T-helper 1 cell (primary cell): ENCODE results near the gene FAP.
A peak's percentile ranks its signal among the peaks of the same experiment; 100 is the strongest.

ENCODE experiments used
- DNase-seq, 5 donors: peaks; one replicate each; pipeline ENCODE4 v3.0.0-alpha.2; 2012 to 2020

FAP gene

GRCh38 chr2:162184821-162185450, 58.3 kb downstream of the FAP start:
- no peak for DNase-seq

- DNase-seq, result no peak
Observed at GRCh38 chr2:162184359-162184758, 58.9 kb downstream of the FAP start.

DNA sequence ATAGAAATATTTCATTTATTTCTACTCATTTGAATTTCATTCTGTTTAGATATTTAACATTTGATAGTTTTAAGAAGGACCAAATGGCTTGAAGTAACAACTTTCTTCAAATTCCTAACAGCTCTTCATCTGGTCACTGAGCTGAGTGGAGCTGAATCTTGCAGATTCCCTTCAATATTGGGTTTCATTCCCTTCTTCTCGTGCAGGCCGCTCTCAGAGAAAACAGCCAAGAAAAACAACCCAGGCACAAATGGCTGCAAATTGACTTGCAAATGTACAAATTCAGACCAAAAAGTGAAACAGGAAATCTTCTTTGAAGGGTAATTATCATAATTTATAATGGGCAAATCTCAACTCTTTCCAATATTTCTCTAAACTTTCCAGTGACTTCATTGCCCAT, 60.9 kb downstream of the FAP start:
- no peak for DNase-seq

- no peak for DNase-seq
Observed at GRCh38 chr2:162177301-162177700, 65.9 kb downstream of the FAP start.

GRCh38 chr2:162175714-162176113, 67.5 kb downstream of the FAP start:
- no peak for DNase-seq

DNA sequence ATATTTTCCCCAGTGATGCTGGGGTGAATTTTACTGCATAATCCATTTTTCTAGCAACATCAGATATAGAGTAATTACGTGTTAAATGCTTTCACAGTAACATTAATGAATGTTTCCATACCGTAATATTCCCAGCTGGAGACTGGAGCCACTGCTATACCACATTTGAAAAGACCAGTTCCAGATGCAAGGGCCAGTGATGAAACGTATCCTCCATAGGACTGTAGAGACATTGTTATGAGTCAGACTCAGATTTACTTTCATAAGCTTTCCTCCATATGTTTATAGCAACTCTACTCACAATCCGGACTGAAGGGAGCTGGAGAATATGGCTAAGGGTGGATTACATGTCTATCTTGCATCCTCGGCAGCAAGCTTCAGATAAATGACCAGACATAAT, 68.5 kb downstream of the FAP start:
- no peak for DNase-seq

GRCh38 chr2:162172802-162173370, 70.4 kb downstream of the FAP start:
- DNase-seq, result no peak

DNA sequence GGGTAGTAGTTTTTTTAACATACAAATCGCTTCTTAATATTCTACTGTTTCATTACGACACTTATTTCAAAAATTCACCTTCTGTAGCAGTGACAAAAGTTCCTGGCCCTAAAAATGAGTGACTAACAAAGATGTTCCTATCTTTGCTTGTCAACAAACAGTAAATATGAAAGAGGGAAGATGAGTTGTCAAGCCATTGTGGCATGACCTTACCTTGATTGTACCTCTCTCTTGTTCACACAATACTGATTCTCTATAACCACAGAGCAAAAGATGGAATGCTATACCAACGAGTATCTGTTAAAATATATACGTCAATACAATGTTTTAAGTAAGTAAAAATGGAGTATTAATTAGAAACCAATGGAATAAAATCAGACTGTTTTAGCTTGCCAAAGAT, 76.5 kb downstream of the FAP start:
- no peak for DNase-seq

DNA sequence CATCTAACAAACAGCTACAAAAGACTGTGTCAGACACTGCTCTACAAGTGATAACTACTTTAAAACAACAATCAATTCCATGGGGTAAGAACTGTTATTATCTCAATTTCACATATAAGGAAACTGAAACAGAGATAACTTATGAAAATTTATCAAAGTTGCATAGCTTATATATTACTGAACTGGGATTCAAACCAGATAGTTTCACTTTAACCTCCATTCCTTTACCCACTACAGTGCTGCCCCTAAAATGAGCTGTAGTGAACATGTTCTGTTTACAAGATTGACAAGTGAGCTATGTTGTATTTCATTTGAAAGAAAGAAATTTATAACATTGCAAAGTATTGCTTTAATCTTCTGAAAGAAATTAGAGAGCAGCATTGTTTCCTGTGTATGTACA, 77.1 kb downstream of the FAP start:
- DNase-seq, result no peak

GRCh38 chr2:162164802-162165201, 78.4 kb downstream of the FAP start:
- DNase-seq, result no peak

GRCh38 chr2:162159446-162159845, 83.8 kb downstream of the FAP start:
- DNase-seq, result no peak

GRCh38 chr2:162156149-162156548, 87.1 kb downstream of the FAP start:
- no peak for DNase-seq

GRCh38 chr2:162155093-162155492, 88.2 kb downstream of the FAP start:
- DNase-seq, result no peak

DNA sequence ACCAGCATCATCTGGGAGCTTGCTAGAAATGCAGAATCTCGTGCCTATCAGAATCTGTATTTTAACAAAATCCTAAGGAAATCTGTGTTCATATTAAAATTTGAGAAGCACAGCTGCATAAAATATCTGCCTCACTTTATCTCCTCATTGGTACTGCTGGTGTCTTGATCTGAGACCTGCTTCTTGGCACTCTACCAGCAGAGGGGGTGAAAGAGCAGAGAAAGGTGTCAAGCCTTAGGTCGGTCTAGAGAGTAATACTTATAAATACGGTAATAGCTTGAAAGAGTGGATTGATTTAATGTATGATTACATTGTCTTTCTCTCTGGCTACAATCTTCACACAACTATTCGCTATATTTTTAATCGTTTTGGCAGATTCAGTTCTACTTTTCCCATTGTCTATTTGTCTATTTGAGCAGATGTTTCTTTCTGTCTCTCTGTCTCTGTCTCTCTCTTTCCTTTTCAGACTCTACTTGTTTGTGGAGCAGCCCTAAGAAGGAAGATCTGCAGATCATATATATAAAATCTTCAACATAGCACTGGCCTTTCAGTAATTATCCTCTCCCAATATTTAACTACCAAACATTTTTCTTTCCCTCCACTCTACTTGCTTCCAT, 89.5 kb downstream of the FAP start:
- DNase-seq, result peak in 4 of 5 donors; percentile 15 to 61 (median 32)

- no peak for DNase-seq
Observed at GRCh38 chr2:162152147-162152546, 91.1 kb downstream of the FAP start, which contains the start of gene GCG. TSS of gene GCG (minus strand) at chr2:162152247. CDS start at chr2:162149178, 3,069 bp downstream.

- no peak for DNase-seq
Observed at GRCh38 chr2:162149940-162150339, 93.3 kb downstream of the FAP start.

GRCh38 chr2:162149466-162149865, 93.8 kb downstream of the FAP start:
- no peak for DNase-seq

DNA sequence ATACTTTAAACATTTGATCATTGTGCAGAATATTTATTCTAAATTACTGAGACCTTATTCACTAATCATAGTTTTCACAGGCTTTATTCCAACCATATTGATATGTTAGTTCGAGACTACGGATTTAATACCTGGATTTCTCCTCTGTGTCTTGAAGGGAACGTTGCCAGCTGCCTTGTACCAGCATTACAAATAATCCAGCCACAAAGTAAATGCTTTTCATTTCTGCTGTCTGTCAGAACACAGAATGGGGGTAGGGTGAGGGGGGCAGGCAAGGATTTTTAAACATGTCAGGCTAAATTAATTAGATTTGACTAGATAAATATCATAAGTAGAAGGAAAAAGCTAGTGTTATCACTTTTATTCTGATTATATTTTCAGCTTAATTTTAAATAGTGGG, 94.3 kb downstream of the FAP start:
- DNase-seq, result no peak

- no peak for DNase-seq
Observed at GRCh38 chr2:162143969-162144368, 99.3 kb downstream of the FAP start.

DNA sequence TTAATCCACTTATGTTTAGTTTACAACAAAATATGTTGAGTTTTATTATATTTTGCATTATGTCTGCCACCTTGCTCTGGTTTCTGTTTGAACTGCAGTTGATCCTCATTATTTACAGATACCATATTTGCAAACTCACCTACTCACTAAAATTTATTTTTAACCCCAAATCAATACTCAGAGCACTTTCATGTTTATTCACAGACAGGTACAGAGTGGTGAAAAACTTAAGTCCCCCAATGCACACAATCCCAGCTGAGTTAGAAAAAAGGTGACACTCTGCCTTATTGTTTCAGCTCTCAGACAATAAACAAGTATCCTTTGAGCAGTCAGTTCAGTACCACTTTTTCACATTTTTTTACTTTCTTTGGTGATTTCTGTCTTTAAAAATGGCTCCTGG, 104.9 kb downstream of the FAP start:
- no peak for DNase-seq

DNA sequence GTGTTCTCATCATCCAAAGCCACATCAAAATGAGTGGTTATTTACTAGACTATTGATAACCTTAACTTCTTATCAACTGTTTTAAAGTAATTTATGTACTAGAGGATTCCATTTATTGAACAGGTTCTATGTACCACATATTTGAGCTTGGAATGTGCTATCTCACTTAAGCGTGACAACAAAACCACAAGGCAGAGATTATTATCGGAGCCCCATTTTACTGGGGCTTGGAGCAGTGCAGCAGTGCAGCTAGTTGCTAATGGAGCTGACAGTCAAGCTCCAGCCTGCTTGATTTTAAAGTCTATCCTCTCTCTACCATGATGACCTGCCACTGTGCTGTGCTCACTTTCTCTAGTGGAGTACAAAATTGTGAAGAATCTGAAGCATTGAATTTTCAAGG, 115.8 kb downstream of the FAP start:
- DNase-seq, result no peak

- peak in 1 of 5 donors; percentile 23 for DNase-seq
Observed at GRCh38 chr2:162126527-162126926, 116.7 kb downstream of the FAP start.

- DNase-seq, result no peak
Observed at GRCh38 chr2:162126111-162126519, 117.1 kb downstream of the FAP start.

GRCh38 chr2:162125138-162125537, 118.1 kb downstream of the FAP start:
- DNase-seq, result no peak
